ELF-1 (cell line): ENCODE measurements around the gene AXDND1.

Experiments
- DNase-seq: peaks from one replicate; pipeline ENCODE4 v3.0.0-alpha.2; 2016; ENCODE audit warnings: low read depth, low spot score

Gene AXDND1

DNA sequence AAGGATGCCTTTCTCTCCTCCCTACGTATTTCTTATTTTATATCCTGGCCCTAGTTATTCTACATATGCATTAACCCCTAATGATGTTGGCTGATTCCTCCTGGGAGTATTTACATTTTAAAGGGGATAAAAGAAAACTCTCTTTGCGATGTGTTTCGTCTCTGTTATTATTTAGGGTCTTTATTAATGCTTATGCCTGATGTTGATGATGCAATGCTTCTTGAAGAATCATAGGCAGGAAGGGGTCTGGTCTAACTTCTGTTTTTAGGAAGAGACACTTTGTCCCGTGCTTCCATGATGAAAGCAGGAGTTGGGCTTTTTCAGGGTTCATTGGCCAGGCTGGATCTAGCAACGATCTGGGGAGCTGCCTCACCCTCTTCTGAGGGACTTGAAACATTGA, 210.7 kb downstream of the AXDND1 start:
- no peak for DNase-seq

DNA sequence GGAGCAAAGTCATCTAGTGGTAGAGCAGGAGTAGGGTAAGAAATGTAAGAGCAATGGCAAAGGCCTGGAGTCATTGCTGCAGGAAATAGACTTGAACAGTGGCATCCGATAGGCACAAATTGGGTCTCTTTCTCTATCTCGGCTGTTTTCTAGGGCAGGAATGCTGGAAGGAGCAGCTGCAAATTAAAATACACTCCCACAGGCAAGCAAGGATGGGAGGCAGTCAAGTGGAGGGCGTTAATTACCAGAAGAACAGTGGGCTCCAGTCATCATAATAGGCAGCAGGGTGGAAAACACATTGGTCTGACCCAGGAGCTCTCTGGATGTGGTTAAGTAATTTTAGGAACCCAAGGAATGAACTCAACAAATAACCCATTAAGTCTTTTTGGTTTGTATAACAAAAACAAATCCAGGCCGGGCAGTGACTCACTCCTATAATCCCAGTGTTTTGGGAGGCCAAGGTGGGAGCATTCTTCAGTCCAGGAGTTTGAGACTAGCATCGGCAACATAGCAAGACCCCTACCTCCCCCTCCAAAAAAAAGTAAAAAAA, 218.1 kb downstream of the AXDND1 start:
- no peak for DNase-seq

DNA sequence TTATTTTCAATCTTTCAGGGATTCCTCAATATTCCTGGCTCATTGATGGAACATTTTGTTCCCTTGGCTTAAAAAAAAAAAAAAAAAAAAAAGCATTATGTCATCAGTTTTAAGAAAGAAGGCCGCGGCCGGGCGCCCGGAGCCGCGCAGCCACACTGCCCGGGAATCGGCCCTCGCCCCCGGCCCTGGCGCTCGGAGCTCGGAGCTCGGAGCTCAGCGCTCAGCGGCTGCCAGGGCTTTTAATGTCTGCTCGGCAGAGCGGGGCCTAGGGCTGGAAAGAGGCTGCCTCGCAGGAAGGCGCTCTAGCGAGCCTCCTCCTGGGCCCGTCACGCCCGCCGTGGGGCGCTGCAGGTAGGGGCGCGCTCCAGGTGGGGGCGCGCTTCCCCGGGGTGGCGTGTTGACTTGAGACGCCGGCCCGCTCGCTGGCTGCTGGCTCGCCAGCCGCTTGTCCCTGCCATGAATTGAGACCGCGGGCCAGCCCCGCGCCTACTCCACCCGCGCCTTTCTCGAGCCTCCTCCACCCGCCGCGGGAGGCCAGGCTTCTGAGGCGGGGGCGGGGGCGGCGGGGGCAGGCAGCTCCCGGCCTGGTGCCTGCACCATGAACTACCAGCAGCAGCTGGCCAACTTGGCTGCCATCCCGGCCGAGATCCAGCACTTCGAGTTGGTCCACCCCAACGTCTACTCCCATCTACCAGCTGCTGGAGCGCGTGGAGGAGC, 220.5 kb downstream of the AXDND1 start:
- peak; percentile 91 for DNase-seq

DNA sequence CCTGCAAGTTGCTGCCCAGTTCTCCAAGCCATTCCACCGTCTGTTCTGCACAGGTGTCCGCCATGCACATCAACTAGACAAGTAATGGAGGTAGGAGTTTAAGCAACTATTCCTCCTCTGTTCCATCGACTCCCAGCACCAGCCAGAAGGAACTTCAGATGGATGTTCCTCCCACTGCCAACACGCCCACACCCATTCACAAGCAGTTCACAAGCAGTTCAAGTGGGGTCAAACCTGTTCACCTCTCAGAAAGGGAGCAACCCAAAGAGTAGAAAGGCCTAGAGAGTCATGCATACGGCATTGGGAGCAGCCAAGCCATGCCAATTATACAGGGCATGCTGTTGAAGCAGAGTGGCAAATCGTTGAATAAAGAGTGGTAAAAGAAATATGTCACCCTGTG, 221.6 kb downstream of the AXDND1 start:
- no peak for DNase-seq

DNA sequence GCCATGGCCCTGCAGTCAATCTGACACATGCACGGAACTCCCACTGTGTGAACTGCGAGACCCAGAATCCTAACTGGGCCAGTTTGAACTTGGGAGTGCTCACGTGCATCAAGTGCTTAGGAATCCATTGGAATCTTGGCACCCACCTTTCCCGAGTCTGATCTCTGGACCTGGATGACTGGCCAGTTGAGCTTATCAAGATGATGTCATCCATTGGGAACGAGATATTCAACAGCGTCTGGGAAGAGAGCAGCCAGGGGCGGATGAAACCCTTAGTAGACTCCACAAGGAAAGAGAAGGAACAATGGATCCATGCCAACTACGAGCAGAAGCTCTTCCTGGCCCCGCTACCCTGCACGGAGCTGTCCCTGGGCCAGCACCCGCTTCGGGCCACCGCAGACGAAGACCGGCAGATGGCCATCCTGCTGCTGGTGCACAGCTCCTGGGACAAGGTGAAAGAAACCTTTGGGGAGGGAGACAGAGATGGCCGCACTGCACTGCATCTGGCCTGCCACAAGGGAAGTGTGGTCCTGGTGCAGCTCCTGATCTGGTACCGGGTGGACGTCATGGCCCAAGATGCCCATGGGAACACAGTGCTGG, 222.8 kb downstream of the AXDND1 start:
- DNase-seq = no peak

DNA sequence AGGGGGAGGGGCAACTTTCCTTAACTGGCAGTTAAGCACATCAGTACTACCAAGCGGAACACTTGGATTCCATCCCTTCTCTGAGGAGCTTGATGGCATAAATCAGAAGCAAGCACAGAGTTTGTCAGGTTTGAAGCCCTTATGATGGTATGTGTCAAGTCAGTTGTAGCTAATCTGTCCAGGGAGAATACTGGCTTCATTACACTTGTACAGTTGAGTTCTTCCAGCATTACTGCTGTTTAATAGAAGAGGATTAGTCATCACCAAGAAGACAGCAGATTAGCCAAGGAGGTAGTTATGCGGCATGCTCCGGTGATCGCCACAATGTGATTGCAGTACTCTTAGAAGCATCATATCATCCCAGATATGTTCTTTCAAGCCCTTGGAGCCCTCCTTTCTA, 223.7 kb downstream of the AXDND1 start:
- DNase-seq = no peak

DNA sequence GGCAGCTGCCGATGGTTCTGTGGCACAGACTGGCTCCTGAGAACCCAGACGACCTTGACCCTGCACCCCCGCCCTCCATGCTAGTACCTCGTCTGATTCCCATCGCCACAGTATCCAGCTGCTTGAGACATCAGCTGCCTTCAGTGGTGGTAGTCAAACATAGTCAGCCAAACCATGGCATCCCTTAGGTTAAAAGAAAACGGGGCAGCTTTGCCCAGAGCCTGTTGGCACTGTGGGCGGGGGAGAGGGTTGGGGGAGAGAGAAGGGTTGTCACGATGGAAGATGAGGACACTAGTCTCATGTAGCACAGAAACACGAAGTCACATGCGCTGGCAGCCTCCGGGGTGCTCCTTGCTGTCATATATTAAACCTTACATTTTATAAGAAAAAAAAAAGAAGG, 224.9 kb downstream of the AXDND1 start:
- no peak for DNase-seq

DNA sequence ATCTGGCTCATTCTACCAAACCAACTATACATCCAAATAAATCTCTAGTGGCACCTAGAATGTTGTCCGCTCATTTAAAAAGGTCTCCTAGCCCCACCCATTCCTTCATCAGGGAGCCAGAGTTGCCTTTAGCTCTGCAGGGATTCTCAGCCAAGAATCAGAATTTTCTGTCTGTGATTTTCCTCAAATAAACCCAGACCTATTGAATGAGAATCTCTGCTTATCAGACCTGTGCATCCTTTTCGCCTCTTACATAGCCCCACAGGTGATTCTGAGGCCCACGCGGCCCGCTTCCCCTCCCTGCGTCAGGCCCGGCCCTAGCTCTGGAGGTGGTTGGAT, 225.5 kb downstream of the AXDND1 start:
- no peak for DNase-seq

DNA sequence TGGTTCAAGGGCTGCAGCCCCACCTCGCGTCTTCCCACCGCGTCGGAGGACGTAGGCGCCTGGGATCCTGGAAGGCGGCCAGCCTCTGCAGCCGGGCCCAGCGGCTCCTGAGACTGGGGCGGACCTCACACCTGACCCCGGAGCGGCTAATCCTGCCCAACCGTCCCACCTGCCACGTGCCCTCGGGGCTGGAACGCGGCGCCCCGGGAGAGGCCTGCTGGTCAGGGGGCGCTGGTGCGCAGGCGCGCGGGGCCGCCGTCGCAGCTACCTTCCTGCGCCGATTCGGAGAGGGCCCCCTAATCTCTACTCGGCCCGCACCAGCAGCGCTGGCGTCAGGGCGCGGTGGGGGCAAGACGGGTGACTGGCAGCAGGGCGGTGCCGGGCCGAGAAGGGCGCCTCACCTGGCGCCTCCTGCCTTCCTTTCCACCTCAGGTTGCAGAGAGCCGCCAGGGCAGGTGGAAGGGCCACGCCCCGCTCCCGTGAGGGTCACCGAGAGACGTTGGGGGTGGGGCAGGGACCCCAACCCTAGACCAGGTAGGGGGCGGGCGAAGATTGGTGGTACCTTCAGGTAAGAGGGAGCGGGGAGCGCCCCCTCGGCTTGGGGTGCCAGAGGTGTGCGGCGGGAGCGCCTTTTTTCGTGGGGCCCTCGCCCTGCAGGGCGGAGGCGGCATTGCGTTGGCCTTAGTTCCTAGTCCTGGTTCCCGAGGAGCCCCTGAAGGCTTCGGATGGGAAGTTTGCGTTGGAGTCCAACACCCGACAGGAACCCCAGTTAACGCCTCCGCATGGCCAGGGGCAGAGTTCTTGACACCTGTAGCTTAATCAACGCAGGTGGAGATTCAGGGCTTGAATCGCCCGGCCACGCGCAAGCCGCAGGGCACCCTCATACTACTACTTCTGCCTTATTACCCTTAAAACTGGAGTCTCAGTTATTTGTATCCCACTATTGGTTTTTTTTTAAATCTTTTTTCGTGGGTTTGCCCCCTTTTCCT, 226.1 kb downstream of the AXDND1 start, which contains the start of gene TDRD5:
Gene TDRD5, plus strand, starts transcription at position 241 of the 989 bp plus-strand sequence. CDS start 784 bp downstream, outside the sequence.
- DNase-seq = peak; percentile 76

DNA sequence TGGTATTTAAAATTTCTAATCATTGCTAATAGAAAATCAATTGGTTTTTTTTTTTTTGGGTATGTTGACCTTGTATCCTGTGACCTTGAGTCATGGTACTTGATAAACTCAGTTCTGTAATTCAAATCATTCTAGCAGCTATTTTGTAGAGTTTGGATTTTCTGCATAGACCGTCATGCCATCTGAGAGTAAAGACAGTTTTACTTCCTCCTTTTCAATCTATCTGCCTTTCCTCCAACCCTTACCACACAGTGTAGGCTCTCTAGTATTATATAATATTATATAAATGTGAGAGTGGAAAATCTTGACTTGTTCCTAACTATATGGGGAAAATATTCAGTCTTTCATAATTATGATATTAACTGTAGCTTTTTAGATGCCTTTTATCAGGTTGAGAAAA, 232.9 kb downstream of the AXDND1 start:
- DNase-seq = no peak

DNA sequence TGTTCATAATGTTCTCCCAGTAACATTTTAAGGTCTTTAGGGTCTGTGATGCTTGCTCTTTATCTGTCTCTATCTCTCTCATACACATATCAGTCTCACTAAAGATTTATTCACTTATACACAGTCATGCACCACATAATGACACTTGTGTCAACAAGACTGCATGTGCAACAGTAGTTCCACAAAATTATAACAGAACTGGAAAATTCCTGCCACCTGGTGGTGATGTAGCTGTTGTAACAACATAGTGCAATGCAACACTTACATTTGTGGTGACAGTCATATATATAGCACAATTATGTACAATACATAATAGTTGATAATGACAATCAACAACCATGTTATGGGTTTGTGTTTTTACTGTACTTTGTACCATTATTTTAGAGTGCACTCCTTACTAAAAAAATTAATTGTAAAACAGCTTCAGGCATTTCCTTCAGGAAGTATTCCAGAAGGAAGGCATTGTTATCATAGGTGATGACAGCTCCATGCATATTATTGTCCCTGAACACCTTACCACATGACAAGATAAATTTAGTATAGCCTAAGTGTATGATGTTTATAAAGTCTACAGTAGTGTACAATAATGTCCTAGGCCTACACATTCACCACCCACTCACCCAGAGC, 234.0 kb downstream of the AXDND1 start:
- no peak for DNase-seq

DNA sequence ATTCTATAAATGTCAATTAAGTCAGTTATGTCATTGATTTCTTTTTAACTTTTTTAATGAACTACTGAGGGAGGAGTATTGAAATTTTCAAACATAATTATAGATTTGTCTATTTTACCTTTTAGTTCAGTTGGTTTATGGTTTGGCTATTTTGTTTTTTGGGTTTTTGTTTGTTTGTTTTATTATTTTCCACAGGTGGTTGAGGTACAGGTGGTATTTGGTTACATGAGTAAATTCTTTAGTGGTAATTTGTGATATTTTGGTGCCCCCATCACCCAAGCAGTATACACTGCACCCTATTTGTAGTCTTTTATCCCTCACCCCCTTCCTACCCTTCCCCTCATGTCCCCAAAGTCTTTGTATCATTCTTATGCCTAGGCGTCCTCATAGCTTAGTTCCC, 235.3 kb downstream of the AXDND1 start:
- no peak for DNase-seq
